Fibroblast of peridontal ligament (primary cell): ENCODE data around the gene ZCWPW2.

Source experiments
- DNase-seq: peaks from one replicate; pipeline ENCODE4 v3.0.0-alpha.2; 2010; ENCODE audit errors: extremely low read depth

Gene ZCWPW2

GRCh38 chr3:28575100-28575745 lies 226.7 kb downstream of the ZCWPW2 start:
- no peak for DNase-seq
